BE2C (cell line): ENCODE results near the gene CARD14.

Experiments
- DNase-seq: peaks from one replicate; pipeline ENCODE4 v3.0.0-alpha.2; 2020
- H3K27me3 ChIP-seq: fragments of 250-450 bp; sonication (Bioruptor Pico); 2 replicates; pipeline ENCODE4 v1.5.1; 2020; ENCODE audit warnings: mild to moderate bottlenecking
- H3K36me3 ChIP-seq: fragments of 250-450 bp; sonication (Bioruptor Pico); 2 replicates; pipeline ENCODE4 v1.5.1; 2020; ENCODE audit warnings: mild to moderate bottlenecking
- H3K4me1 ChIP-seq: fragments of 250-450 bp; sonication (Bioruptor Pico); 2 replicates; pipeline ENCODE4 v1.5.1; 2020
- H3K4me3 ChIP-seq: 2 replicates; pipeline ENCODE4 v1.5.1; 2011; ENCODE audit warnings: low read depth, low read length
- H3K9me3 ChIP-seq: fragments of 250-450 bp; sonication (Bioruptor Pico); 2 replicates; pipeline ENCODE4 v1.5.1; 2020
- CTCF ChIP-seq: IDR thresholded peaks from 2 replicates; pipeline ENCODE4 v1.5.1; 2012; ENCODE audit warnings: mild to moderate bottlenecking, low read depth, low read length

CARD14 gene

DNA sequence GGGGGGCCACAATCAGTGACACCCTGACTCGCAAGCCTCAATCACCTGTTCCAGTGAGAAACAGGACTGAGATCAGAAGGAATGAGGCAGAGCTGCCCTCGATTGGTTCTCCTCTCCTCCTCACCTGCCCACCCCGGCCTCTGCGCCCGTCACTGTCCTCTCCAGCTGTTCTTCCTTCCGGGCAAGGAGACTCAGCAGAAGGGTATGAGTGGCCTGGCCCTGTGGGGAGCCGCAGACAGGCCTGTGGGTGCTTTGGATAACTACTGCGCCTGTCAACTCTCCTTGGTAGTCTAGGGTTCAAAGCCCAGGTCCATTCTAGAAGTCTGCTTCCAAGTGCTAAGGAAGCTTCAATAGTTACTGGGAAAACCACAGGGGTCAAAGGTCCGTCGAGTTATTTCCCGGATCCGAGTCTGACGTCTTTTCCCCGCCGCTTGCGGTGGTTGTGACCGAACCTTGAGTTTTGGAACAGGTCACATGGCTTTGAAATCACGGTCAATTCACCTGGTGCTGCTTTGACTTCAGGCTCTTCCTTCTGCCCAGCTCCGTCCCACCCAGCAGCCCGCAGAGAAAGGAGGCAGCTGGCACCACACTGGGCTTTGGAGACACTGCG is 8.3 kb downstream of the CARD14 start:
- Histone ChIP-seq H3K4me1 (no peaks in the 10 kb centered on the region), H3K27me3 (no peaks in the 10 kb centered on the region), H3K36me3 (no peaks in the 10 kb centered on the region), H3K9me3 (no peaks in the 10 kb centered on the region), H3K4me3 (no peak overlapping the region)
- no peak for TF ChIP-seq CTCF
- DNase-seq = no peak

DNA sequence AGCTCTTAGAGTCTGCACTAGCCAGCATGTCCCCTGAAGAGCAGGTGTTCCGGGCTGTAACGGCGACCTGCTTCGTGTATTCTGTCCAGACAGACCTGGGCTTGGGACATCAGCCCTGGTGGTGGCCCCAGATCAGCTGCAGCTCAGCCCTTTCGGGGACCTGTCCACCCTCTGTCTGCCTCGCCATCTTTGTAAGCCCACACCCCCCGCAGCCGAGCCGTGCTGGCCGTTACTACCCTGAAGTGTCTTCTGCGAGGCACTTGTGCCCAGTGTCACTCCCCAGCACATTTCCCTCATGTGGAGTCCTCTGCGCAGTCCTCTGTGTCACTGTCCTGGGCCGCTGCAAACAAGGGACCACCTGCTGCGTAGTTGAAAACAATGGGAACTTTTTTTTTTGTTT is 10.4 kb downstream of the CARD14 start:
- H3K9me3 ChIP-seq = no peaks in the 10 kb centered on the region
- H3K4me1 ChIP-seq = no peaks in the 10 kb centered on the region
- no peak for TF ChIP-seq CTCF
- no peaks in the 10 kb centered on the region for H3K36me3 ChIP-seq
- no peaks in the 10 kb centered on the region for H3K27me3 ChIP-seq
- no peak overlapping the region for H3K4me3 ChIP-seq
- DNase-seq = no peak

DNA sequence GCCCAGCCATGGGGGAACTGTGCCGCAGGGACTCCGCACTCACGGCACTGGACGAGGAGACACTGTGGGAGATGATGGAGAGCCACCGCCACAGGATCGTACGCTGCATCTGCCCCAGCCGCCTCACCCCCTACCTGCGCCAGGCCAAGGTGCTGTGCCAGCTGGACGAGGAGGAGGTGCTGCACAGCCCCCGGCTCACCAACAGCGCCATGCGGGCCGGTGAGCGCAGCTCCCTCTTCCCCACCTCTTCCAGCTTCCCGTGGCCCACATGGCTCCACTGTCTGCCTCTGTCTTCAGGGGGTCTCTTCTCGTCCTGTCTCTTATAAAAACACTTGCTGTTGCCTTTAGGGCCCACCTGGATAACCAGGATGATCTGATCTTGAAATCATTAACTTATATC is 11.6 kb downstream of the CARD14 start:
- no peak for TF ChIP-seq CTCF
- Histone ChIP-seq H3K36me3 (no peaks in the 10 kb centered on the region), H3K4me3 (no peak overlapping the region), H3K9me3 (no peaks in the 10 kb centered on the region), H3K4me1 (no peaks in the 10 kb centered on the region), H3K27me3 (no peaks in the 10 kb centered on the region)
- DNase-seq = no peak

- Histone ChIP-seq H3K4me1 (no peaks in the 10 kb centered on the region), H3K9me3 (no peaks in the 10 kb centered on the region), H3K36me3 (no peaks in the 10 kb centered on the region), H3K4me3 (no peak overlapping the region), H3K27me3 (no peaks in the 10 kb centered on the region)
- DNase-seq = no peak
- TF ChIP-seq CTCF = no peak
Measured at GRCh38 chr17:80182118-80182844, 12.5 kb downstream of the CARD14 start.

- H3K36me3 ChIP-seq = no peaks in the 10 kb centered on the region
- no peaks in the 10 kb centered on the region for H3K4me1 ChIP-seq
- no peaks in the 10 kb centered on the region for H3K9me3 ChIP-seq
- no peak for DNase-seq
- H3K4me3 ChIP-seq = no peak overlapping the region
- TF ChIP-seq CTCF = no peak
- no peaks in the 10 kb centered on the region for H3K27me3 ChIP-seq
Measured at GRCh38 chr17:80182845-80183223, 13.0 kb downstream of the CARD14 start.
